Measurements from ENCODE around the gene SMAD3. TPM values are rescaled to one million over a fixed set of nuclear protein-coding genes. Genes with fewer than 3 reads are reported as not detected.

Gene SMAD3
- total and polyA plus RNA-seq, 4 donors, result 4.0 to 12.2 (median 5.5) TPM

DNA sequence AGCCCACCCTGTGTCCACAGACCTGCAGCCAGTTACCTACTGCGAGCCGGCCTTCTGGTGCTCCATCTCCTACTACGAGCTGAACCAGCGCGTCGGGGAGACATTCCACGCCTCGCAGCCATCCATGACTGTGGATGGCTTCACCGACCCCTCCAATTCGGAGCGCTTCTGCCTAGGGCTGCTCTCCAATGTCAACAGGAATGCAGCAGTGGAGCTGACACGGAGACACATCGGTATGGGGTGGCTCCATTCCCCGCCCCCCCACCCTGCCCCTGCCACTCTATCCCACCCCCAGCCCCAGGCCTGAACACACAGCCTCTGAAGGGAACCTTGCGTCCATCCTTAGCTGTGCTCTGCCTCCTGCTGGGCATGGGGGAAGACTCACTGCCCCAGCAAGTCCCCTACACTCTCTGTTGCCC lies 115.8 kb downstream of the SMAD3 start:
- Histone ChIP-seq H3K27me3 (ENCODE audit: control insufficient read depth in 4 of 4, insufficient read depth in 4 of 4, low read length in 3 of 4) (no peaks in the 10 kb centered on the region), H3K36me3 (ENCODE audit: control insufficient read depth in 4 of 4, insufficient read depth in 3 of 4, low read depth in 1 of 4, low read length in 3 of 4) (peaks cover 0 to 32% (median 15%) of the 10 kb centered on the region in 4 donors), H3K27ac (ENCODE audit: low read depth in 1 of 2, low read length in 2 of 2) (no peak overlapping the region), H3K9ac (ENCODE audit: low read depth in 1 of 2, low read length in 2 of 2) (no peak overlapping the region), H3K4me1 (ENCODE audit: control insufficient read depth in 4 of 4, insufficient read depth in 4 of 4, low read length in 3 of 4) (no peaks in the 10 kb centered on the region), H3K9me3 (ENCODE audit: control insufficient read depth in 4 of 4, low read length in 3 of 4) (no peaks in the 10 kb centered on the region), H3K4me3 (ENCODE audit: low read depth in 1 of 3, low read length in 3 of 3) (no peak overlapping the region)
- 97% methylated on average over 15 of the region's 15 CpGs for WGBS
- no peak for DNase-seq (ENCODE audit: low spot score)
- TF ChIP-seq RAD21 (IDR thresholded peaks at IDR 0.05) (peak; percentile 14 to 53), FOXA2 (IDR thresholded peaks at IDR 0.05) (no peak), YY1 (IDR thresholded peaks at IDR 0.05) (no peak), TAF1 (conservative IDR thresholded peaks at IDR 0.05) (no peak)
- TF ChIP-seq, protein P1, sequence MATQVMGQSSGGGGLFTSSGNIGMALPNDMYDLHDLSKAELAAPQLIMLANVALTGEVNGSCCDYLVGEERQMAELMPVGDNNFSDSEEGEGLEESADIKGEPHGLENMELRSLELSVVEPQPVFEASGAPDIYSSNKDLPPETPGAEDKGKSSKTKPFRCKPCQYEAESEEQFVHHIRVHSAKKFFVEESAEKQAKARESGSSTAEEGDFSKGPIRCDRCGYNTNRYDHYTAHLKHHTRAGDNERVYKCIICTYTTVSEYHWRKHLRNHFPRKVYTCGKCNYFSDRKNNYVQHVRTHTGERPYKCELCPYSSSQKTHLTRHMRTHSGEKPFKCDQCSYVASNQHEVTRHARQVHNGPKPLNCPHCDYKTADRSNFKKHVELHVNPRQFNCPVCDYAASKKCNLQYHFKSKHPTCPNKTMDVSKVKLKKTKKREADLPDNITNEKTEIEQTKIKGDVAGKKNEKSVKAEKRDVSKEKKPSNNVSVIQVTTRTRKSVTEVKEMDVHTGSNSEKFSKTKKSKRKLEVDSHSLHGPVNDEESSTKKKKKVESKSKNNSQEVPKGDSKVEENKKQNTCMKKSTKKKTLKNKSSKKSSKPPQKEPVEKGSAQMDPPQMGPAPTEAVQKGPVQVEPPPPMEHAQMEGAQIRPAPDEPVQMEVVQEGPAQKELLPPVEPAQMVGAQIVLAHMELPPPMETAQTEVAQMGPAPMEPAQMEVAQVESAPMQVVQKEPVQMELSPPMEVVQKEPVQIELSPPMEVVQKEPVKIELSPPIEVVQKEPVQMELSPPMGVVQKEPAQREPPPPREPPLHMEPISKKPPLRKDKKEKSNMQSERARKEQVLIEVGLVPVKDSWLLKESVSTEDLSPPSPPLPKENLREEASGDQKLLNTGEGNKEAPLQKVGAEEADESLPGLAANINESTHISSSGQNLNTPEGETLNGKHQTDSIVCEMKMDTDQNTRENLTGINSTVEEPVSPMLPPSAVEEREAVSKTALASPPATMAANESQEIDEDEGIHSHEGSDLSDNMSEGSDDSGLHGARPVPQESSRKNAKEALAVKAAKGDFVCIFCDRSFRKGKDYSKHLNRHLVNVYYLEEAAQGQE (IDR thresholded peaks at IDR 0.05), result no peak
- TF ChIP-seq, protein P2, sequence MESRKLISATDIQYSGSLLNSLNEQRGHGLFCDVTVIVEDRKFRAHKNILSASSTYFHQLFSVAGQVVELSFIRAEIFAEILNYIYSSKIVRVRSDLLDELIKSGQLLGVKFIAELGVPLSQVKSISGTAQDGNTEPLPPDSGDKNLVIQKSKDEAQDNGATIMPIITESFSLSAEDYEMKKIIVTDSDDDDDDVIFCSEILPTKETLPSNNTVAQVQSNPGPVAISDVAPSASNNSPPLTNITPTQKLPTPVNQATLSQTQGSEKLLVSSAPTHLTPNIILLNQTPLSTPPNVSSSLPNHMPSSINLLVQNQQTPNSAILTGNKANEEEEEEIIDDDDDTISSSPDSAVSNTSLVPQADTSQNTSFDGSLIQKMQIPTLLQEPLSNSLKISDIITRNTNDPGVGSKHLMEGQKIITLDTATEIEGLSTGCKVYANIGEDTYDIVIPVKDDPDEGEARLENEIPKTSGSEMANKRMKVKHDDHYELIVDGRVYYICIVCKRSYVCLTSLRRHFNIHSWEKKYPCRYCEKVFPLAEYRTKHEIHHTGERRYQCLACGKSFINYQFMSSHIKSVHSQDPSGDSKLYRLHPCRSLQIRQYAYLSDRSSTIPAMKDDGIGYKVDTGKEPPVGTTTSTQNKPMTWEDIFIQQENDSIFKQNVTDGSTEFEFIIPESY (IDR thresholded peaks at IDR 0.05), result no peak

DNA sequence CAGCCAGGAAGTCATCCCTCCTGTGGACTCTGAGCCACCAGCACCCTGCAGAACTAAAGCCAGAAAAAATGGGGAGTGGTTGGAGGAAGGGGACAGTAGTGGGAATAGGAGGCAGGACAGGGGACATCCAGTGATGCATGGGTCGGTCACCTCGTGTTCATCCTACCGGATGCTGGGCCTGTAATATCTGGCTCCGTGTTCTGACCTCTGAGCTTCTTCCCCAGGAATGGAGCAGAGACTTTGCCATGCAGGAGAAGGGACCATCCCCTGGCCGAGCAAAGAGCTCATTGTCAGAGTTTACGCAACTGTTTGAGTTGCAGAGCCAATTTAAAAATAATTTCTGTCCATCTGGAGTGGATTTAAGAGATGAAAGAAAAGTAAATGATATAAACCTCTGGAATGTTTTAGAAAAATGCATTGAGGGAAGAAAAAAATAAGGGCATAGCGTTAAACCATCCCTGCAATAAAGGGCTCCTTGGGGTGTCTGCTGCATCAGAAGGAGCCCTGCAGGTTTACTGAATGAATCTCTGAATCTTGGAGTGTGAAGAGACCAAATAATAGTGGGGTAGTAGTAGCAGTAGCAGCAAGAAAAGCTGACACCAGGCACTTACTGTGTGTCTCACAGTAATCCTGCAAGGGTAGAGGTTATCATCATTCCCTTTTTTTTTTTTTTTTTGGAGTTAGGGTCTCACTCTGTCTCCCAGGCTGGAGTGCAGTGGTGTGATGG lies 118.2 kb downstream of the SMAD3 start:
- Histone ChIP-seq H3K4me3 (ENCODE audit: low read depth in 1 of 3, low read length in 3 of 3) (no peak overlapping the region), H3K36me3 (ENCODE audit: control insufficient read depth in 4 of 4, insufficient read depth in 3 of 4, low read depth in 1 of 4, low read length in 3 of 4) (peaks cover 2 to 42% (median 23%) of the 10 kb centered on the region in 4 donors), H3K4me1 (ENCODE audit: control insufficient read depth in 4 of 4, insufficient read depth in 4 of 4, low read length in 3 of 4) (no peaks in the 10 kb centered on the region), H3K9ac (ENCODE audit: low read depth in 1 of 2, low read length in 2 of 2) (no peak overlapping the region), H3K27me3 (ENCODE audit: control insufficient read depth in 4 of 4, insufficient read depth in 4 of 4, low read length in 3 of 4) (no peaks in the 10 kb centered on the region), H3K27ac (ENCODE audit: low read depth in 1 of 2, low read length in 2 of 2) (no peak overlapping the region), H3K9me3 (ENCODE audit: control insufficient read depth in 4 of 4, low read length in 3 of 4) (no peaks in the 10 kb centered on the region)
- no peak for DNase-seq (ENCODE audit: low spot score)
- TF ChIP-seq, protein P3, sequence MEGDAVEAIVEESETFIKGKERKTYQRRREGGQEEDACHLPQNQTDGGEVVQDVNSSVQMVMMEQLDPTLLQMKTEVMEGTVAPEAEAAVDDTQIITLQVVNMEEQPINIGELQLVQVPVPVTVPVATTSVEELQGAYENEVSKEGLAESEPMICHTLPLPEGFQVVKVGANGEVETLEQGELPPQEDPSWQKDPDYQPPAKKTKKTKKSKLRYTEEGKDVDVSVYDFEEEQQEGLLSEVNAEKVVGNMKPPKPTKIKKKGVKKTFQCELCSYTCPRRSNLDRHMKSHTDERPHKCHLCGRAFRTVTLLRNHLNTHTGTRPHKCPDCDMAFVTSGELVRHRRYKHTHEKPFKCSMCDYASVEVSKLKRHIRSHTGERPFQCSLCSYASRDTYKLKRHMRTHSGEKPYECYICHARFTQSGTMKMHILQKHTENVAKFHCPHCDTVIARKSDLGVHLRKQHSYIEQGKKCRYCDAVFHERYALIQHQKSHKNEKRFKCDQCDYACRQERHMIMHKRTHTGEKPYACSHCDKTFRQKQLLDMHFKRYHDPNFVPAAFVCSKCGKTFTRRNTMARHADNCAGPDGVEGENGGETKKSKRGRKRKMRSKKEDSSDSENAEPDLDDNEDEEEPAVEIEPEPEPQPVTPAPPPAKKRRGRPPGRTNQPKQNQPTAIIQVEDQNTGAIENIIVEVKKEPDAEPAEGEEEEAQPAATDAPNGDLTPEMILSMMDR (IDR thresholded peaks at IDR 0.05; ENCODE audit: low read depth, low read length, missing input control), result no peak
- TF ChIP-seq EGR1 (IDR thresholded peaks at IDR 0.05; ENCODE audit: low read depth in 2 of 2), result no peak
- TF ChIP-seq JUND (IDR thresholded peaks at IDR 0.05), result no peak
- TF ChIP-seq, protein P4, sequence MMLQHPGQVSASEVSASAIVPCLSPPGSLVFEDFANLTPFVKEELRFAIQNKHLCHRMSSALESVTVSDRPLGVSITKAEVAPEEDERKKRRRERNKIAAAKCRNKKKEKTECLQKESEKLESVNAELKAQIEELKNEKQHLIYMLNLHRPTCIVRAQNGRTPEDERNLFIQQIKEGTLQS (IDR thresholded peaks at IDR 0.05), result no peak
- TF ChIP-seq RAD21 (IDR thresholded peaks at IDR 0.05), result no peak
- no peak for TF ChIP-seq TAF1 (conservative IDR thresholded peaks at IDR 0.05)
- TF ChIP-seq GABPA (IDR thresholded peaks at IDR 0.05 in 1 of 2, conservative IDR thresholded peaks at IDR 0.05 in 1 of 2), result no peak
- TF ChIP-seq, protein P5, sequence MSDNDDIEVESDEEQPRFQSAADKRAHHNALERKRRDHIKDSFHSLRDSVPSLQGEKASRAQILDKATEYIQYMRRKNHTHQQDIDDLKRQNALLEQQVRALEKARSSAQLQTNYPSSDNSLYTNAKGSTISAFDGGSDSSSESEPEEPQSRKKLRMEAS (IDR thresholded peaks at IDR 0.05), result no peak
- TF ChIP-seq FOXA1 (IDR thresholded peaks at IDR 0.05), result no peak
- no peak for TF ChIP-seq YY1 (IDR thresholded peaks at IDR 0.05)
- WGBS, result 80% methylated on average over 7 of the region's 7 CpGs

Data from liver (tissue), 9 donors.